B cell (primary cell): ENCODE measurements around the gene KLF4. TPM values are rescaled to one million over a fixed set of nuclear protein-coding genes. Genes with fewer than 3 reads are reported as not detected.

Source experiments
- ATAC-seq: fragments of 200-7000 bp; cut with Tn5 transposase; one replicate; pipeline ENCODE4 v1.10.0; 2021; ENCODE audit warnings: low read depth, mild to moderate bottlenecking, moderate number of reproducible peaks, moderate library complexity
- CTCF ChIA-PET: fragments of 350-600 bp; sonication (Branson Sonifier 250); formaldehyde crosslinking; loops from one replicate; lab custom pipeline; 2021; ENCODE audit warnings: antibody characterized with exemption, inconsistent platforms; lab: Charles Lee
- POLR2A ChIA-PET: fragments of 350-600 bp; sonication (Branson Sonifier 250); formaldehyde crosslinking; loops from one replicate; lab custom pipeline; 2021; ENCODE audit warnings: antibody characterized with exemption; lab: Charles Lee
- DNase-seq: peaks from one replicate; pipeline ENCODE4 v3.0.0; 2013
- H2AFZ ChIP-seq: 2 replicates; pipeline ENCODE4 v1.6.1; 2012; ENCODE audit warnings: mild to moderate bottlenecking, low read depth, low read length; ENCODE audit not compliant: insufficient read depth, poor library complexity, severe bottlenecking
- H3K27ac ChIP-seq, 2 donors: 1 replicate in 1 of 2; 2 replicates in 1 of 2; pipeline ENCODE4 v1.5.1; 2012 to 2013; ENCODE audit warnings: low read length in 2 of 2, mild to moderate bottlenecking in 2 of 2, moderate library complexity in 1 of 2
- H3K27me3 ChIP-seq, 4 experiments: fragments of 200-600 bp in 1 of 4; sonication (generic) in 1 of 4; replicated peaks in 1 of 4; 1 replicate in 2 of 4; 2 replicates in 2 of 4; pipeline versions ENCODE4 v1.6.1 to v1.7.0; 2013 to 2016; ENCODE audit warnings: low read length in 3 of 4, mild to moderate bottlenecking in 2 of 4, mixed read lengths in 1 of 4, moderate library complexity in 1 of 4; ENCODE audit not compliant: insufficient read depth in 4 of 4, control insufficient read depth in 3 of 4; ENCODE audit errors: control extremely low read depth in 1 of 4
- H3K36me3 ChIP-seq, 2 experiments: replicated peaks in 1 of 2; 1 replicate in 1 of 2; 2 replicates in 1 of 2; pipeline versions ENCODE4 v1.6.1 to v1.7.1; 2013; ENCODE audit warnings: low read length in 1 of 2; ENCODE audit not compliant: insufficient read depth in 2 of 2, control insufficient read depth in 1 of 2; ENCODE audit errors: control extremely low read depth in 1 of 2, extremely low read depth in 1 of 2
- H3K4me1 ChIP-seq, 2 donors: fragments of 200-600 bp in 1 of 2; sonication (generic) in 1 of 2; 1 replicate in 1 of 2; 2 replicates in 1 of 2; pipeline versions ENCODE4 v1.5.1 to v1.6.1; 2013 to 2017; ENCODE audit warnings: low read length in 2 of 2; ENCODE audit not compliant: control insufficient read depth in 2 of 2, insufficient read depth in 2 of 2
- H3K4me2 ChIP-seq: replicated peaks from 2 replicates; pipeline ENCODE3; 2012; ENCODE audit warnings: mild to moderate bottlenecking, low read depth, low read length; ENCODE audit not compliant: poor library complexity, severe bottlenecking
- H3K4me3 ChIP-seq, 5 experiments: fragments of 200-600 bp in 1 of 5; sonication (generic) in 1 of 5; 1 replicate in 3 of 5; 2 replicates in 2 of 5; pipeline versions ENCODE4 v1.5.1 to v1.7.0; 2011 to 2016; ENCODE audit warnings: low read length in 4 of 5, mild to moderate bottlenecking in 4 of 5, low read depth in 2 of 5, control low read depth in 1 of 5, moderate library complexity in 1 of 5; ENCODE audit not compliant: insufficient read depth in 1 of 5; ENCODE audit errors: control extremely low read depth in 1 of 5, extremely low read depth in 1 of 5
- H3K79me2 ChIP-seq: fragments of 200-600 bp; sonication (generic); one replicate; pipeline ENCODE4 v1.6.0; 2016; ENCODE audit warnings: low read length; ENCODE audit not compliant: control insufficient read depth, insufficient read depth
- H3K9ac ChIP-seq: fragments of 200-600 bp; sonication (generic); 2 replicates; pipeline ENCODE4 v1.6.1; 2017; ENCODE audit warnings: mild to moderate bottlenecking, low read length, moderate library complexity
- H3K9me3 ChIP-seq, 3 donors: one replicate each; pipeline versions ENCODE4 v1.6.1 to v1.7.1; 2013; ENCODE audit warnings: low read length in 2 of 3; ENCODE audit not compliant: control insufficient read depth in 2 of 3, insufficient read depth in 1 of 3; ENCODE audit errors: control extremely low read depth in 1 of 3
- H4K20me1 ChIP-seq: 2 replicates; pipeline ENCODE4 v1.6.0; 2012; ENCODE audit warnings: mild to moderate bottlenecking, low read length; ENCODE audit not compliant: insufficient read depth, control insufficient read depth, poor library complexity, severe bottlenecking
- H3K27ac Mint-ChIP-seq: one replicate; pipeline ENCODE4 v1.8.0; 2021; ENCODE audit warnings: mixed read lengths
- H3K27me3 Mint-ChIP-seq: one replicate; pipeline ENCODE4 v1.8.0; 2021; ENCODE audit warnings: mixed read lengths
- H3K4me1 Mint-ChIP-seq: one replicate; pipeline ENCODE4 v1.8.0; 2021; ENCODE audit warnings: mixed read lengths
- H3K4me3 Mint-ChIP-seq: one replicate; pipeline ENCODE4 v1.8.0; 2021; ENCODE audit warnings: mixed read lengths
- H3K9me3 Mint-ChIP-seq: one replicate; pipeline ENCODE4 v1.8.0; 2022; ENCODE audit warnings: mixed read lengths; ENCODE audit not compliant: insufficient read depth
- EZH2 ChIP-seq: IDR thresholded peaks from 2 replicates; pipeline ENCODE4 v1.6.1; 2012; ENCODE audit warnings: borderline replicate concordance, low read depth, mild to moderate bottlenecking, moderate library complexity, low read length; ENCODE audit not compliant: insufficient read depth, poor library complexity, severe bottlenecking
- WGBS: methylation state at CpG from one replicate; pipeline ENCODE4 v1.1.5; 2013; ENCODE audit warnings: missing lambda C conversion rate; ENCODE audit not compliant: insufficient coverage; 5-methylcytosine and 5-hydroxymethylcytosine counted together
- intact Hi-C: fragments of 100-400 bp; cut with micrococcal nuclease; formaldehyde crosslinking; loops from one replicate; pipeline ENCODE4 v1.10.0; 2022
- polyA plus RNA-seq: library from polyadenylated mRNA; depleted of rRNA; stranded (reverse); fragments of >200 nt; gene quantifications from 2 replicates; pipeline ENCODE4 v1.2.3, GENCODE V29; 2012
- total RNA-seq, 2 donors: library from RNA; stranded (reverse); fragments of 120-200 nt in 1 of 2; gene quantifications; 1 replicate in 1 of 2; 2 replicates in 1 of 2; pipeline versions ENCODE4 v1.2.3 to v1.2.4, GENCODE V29; 2013 to 2022
- TF ChIP-seq, protein P1 (sequence below): fragments of 200-600 bp; IDR thresholded peaks from one replicate; pipeline ENCODE4 v1.8.0; 2022; ENCODE audit warnings: antibody characterized with exemption, mild to moderate bottlenecking

Gene KLF4
- total and polyA plus RNA-seq, 2 donors (not counting 1 experiment from before 2014, with no cell fraction given) = 3.8 to 244 TPM

- intact Hi-C loops = loop anchor here (10.0 kb wide), 1 partner anchor 378 kb away; no protein-coding TSS in a partner anchor
- H4K20me1 ChIP-seq = no peaks in the 10 kb centered on the region
- no peaks in the 10 kb centered on the region for H3K36me3 ChIP-seq
- H3K27me3 ChIP-seq = peaks cover 0 to 8% (median 7%) of the 10 kb centered on the region in 4 experiments
- H3K9me3 ChIP-seq = peaks cover 0 to under 1% (median 0%) of the 10 kb centered on the region in 3 donors
- ATAC-seq = no peak
- H3K4me3 Mint-ChIP-seq = no peak overlapping the region
- H3K27ac Mint-ChIP-seq = no peak overlapping the region
- H3K79me2 ChIP-seq = no peaks in the 10 kb centered on the region
- no peak overlapping the region for H3K4me3 ChIP-seq
- H3K4me1 Mint-ChIP-seq = no peaks in the 10 kb centered on the region
- no peak overlapping the region for H3K9ac ChIP-seq
- POLR2A ChIA-PET = no interaction called here
- peaks cover 0 to 3% of the 10 kb centered on the region in 2 donors for H3K4me1 ChIP-seq
- no peak for DNase-seq
- no peak overlapping the region for H3K4me2 ChIP-seq
- CTCF ChIA-PET = interaction anchor here (0.7 kb wide), 1 partner anchor 32 kb away, joined by 4 read pairs; no protein-coding TSS in a partner anchor
- H3K9me3 Mint-ChIP-seq = no peaks in the 10 kb centered on the region
- no peak overlapping the region for H2AFZ ChIP-seq
- TF ChIP-seq, protein P1, sequence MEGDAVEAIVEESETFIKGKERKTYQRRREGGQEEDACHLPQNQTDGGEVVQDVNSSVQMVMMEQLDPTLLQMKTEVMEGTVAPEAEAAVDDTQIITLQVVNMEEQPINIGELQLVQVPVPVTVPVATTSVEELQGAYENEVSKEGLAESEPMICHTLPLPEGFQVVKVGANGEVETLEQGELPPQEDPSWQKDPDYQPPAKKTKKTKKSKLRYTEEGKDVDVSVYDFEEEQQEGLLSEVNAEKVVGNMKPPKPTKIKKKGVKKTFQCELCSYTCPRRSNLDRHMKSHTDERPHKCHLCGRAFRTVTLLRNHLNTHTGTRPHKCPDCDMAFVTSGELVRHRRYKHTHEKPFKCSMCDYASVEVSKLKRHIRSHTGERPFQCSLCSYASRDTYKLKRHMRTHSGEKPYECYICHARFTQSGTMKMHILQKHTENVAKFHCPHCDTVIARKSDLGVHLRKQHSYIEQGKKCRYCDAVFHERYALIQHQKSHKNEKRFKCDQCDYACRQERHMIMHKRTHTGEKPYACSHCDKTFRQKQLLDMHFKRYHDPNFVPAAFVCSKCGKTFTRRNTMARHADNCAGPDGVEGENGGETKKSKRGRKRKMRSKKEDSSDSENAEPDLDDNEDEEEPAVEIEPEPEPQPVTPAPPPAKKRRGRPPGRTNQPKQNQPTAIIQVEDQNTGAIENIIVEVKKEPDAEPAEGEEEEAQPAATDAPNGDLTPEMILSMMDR = no peak
- no peak for TF ChIP-seq EZH2
- WGBS = no CpG with 5 or more reads among the region's 2 CpGs
- peaks cover 28% of the 10 kb centered on the region for H3K27me3 Mint-ChIP-seq
- H3K27ac ChIP-seq = no peak overlapping the region
Measured at GRCh38 chr9:107496976-107497375, 7.4 kb upstream of the KLF4 start.

DNA sequence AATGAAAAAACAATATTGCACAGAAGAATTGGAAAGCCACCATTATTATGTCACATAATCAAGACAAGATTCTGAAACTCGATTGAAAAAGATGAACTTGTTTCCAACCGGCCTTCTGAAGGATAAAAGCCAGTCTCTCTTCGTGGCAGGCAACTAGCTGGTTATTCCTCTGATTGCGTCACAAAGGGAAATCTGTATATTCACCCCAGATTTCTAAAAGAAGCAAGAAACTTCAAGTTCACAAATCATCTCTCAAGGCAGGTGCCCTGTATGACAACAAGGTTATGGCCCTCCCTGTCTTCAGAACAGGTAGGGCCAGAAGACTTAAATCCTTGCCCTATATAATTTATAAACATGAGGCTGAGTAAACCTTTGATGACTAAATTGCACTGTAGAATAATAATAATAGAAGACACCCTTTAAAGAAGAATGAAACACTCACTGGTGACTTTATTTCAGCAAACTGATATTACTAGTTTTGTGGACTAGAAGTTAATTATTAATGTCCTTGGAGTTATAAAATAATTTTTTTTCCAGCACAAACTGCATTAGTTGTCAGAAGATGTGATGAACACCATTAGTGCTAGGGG lies 2.9 kb upstream of the KLF4 start:
- Mint-ChIP-seq H3K9me3 (no peaks in the 10 kb centered on the region), H3K4me1 (peaks cover 22% of the 10 kb centered on the region), H3K4me3 (no peak overlapping the region), H3K27me3 (peaks cover 48% of the 10 kb centered on the region), H3K27ac (no peak overlapping the region)
- Histone ChIP-seq H3K27ac (no peak overlapping the region), H4K20me1 (no peaks in the 10 kb centered on the region), H3K4me1 (peaks cover 36 to 38% of the 10 kb centered on the region in 2 donors), H3K36me3 (no peaks in the 10 kb centered on the region), H3K79me2 (no peaks in the 10 kb centered on the region), H2AFZ (no peak overlapping the region), H3K4me3 (no peak overlapping the region), H3K9me3 (peaks cover 0 to 36% (median 0%) of the 10 kb centered on the region in 3 donors), H3K4me2 (no peak overlapping the region), H3K9ac (no peak overlapping the region), H3K27me3 (peaks cover 0 to 42% (median 25%) of the 10 kb centered on the region in 4 experiments)
- ChIA-PET CTCF (no interaction called here), POLR2A (no interaction called here)
- intact Hi-C loops = loop anchor here (10.0 kb wide), 1 partner anchor 382 kb away; no protein-coding TSS in a partner anchor
- no peak for DNase-seq
- no peak for TF ChIP-seq EZH2
- TF ChIP-seq, protein P1 = no peak
- 81% methylated on average over 3 of the region's 4 CpGs for WGBS
- no peak for ATAC-seq
